Stimulated activated CD8-positive, alpha-beta memory T cell treated with anti-CD3 and anti-CD28 coated beads, Interleukin-12 subunit alpha, Interleukin-12 subunit beta, amount 100 ng/mL, for 4 hours (primary cell): ENCODE results near the gene PTPRG.

ENCODE experiments used
- DNase-seq: peaks from one replicate; pipeline ENCODE4 v3.0.0-alpha.2; 2020; ENCODE audit warnings: low read depth

Gene PTPRG

DNA sequence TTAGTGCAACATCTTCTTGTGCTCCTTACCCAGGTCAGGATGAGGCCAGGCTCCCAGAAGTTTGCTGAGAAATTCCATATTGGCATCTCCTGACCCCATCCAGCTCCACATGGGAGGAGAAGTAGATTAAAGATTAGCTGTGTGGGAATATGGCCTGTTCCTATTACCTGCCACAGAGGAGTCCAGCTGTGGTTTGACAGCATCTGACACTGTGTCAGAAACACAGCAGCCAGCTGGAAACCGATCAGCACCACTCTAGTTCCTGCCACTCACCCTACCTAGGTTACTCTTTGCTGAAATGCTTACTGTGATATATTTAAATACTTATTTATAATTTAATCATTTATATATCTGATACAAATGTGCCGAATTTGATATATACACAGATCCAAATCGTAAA lies 551.7 kb downstream of the PTPRG start:
- DNase-seq, result no peak

DNA sequence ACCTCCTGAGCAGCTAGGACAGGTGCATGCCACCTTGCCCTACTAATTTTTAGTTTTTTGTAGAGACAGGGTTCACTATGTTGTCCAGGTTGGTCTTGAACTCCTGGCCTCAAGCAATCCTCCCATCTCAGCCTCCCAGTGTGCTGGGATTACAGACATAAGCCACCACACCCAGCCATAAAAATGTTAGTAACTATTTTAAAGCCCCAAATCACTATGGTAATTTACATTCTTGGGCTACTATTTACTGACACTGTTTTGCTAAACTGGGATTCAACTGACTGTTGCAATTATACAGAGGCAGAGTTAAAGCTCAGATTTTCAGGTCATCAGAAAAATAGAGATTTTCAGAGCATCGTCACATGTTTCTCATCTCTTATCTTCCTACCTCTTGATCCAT lies 553.4 kb downstream of the PTPRG start:
- no peak for DNase-seq

DNA sequence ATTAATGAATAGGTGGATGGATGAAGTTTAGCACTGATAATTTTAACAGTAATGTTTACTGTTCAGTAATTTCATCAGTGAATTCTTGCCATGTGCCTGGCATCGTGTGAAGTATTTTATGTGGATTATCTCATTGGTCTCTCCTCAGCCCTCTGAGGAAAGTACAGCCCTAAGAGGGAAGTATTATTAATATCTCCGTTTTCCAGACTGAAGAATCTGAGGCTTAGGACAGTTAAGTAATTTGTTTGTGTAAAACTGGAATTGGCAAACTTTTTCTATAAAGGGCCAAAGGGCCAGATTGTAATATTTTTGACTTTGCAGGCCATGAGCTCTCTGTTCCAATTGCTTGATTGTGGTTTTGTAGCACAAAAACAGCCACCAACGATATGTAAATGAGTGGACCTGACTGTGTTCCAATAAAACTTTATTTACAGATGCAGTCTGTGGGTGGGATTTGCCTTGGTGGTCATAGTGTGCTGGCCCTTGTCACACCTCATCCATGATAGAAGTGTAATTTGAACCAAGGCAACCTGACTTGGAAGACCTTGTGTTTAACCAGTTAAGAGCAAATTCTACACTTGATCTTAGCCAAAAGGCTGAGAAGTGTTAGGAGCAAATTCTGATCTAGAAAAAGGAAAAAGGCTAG lies 556.7 kb downstream of the PTPRG start:
- no peak for DNase-seq

DNA sequence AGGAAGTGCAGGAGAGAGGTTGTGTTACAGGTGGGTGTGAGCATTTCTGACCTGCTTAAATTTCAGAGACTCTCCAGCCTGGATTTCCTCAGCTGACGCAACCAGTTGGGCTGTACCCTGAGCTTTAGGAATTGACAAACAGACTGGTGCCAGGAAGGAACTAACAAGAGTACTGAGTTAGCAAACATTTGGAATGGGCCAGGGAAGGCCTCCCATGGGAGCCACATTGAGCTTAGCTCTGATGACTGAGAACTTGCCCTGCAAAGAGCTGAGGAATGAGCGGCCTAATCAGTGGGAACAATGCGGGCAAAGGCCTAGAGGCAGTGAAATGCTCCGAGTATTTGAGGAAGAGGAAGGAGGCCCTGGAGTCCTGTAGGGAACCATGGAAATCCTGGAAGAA lies 557.8 kb downstream of the PTPRG start:
- no peak for DNase-seq

- DNase-seq, result no peak
Observed at GRCh38 chr3:62122819-62123218, 561.4 kb downstream of the PTPRG start.

- no peak for DNase-seq
Observed at GRCh38 chr3:62125380-62125779, 564.0 kb downstream of the PTPRG start.

GRCh38 chr3:62127116-62127515 lies 565.7 kb downstream of the PTPRG start:
- no peak for DNase-seq

GRCh38 chr3:62128051-62128450 lies 566.7 kb downstream of the PTPRG start:
- no peak for DNase-seq

GRCh38 chr3:62128681-62129080 lies 567.3 kb downstream of the PTPRG start:
- DNase-seq, result no peak

DNA sequence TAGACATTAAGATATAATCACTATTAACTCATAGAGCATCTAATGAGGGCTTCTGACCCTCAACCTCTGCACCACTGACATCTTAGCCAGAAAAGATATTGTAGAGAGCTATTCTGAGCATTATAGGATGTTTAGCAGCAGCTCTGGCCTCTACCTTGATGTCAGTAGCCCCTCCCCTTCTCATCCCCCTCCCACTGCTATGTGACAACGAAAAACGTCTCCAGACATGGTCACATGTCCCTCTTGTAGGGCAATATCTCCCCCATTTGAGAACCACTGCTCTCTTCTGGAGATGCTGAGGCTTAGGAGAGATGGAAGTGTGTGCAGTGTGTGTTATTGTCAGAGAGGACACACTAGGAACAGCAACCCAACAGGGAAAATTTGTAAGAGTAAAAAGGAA lies 569.7 kb downstream of the PTPRG start:
- no peak for DNase-seq

DNA sequence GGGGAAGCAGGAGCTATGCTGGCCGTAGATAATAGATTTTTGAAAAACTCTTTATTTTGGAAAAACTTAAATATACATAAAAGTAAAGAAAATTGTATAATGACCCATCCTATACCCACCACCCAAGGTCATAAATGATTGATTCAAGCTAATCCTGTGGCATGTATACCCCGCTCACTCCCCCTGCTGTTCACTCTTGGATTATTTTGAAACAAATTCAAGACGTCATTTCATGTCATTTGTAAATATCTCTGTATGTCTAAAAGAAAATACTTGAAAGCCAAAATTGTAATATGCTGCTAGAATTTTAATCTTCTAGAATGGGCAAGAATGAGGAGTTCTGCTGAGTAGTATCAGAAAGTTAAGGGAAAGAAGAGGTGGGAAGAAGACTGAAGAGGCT lies 570.2 kb downstream of the PTPRG start:
- DNase-seq, result no peak

- no peak for DNase-seq
Observed at GRCh38 chr3:62132027-62132602, 570.7 kb downstream of the PTPRG start.

- no peak for DNase-seq
Observed at GRCh38 chr3:62133015-62133414, 571.6 kb downstream of the PTPRG start.

DNA sequence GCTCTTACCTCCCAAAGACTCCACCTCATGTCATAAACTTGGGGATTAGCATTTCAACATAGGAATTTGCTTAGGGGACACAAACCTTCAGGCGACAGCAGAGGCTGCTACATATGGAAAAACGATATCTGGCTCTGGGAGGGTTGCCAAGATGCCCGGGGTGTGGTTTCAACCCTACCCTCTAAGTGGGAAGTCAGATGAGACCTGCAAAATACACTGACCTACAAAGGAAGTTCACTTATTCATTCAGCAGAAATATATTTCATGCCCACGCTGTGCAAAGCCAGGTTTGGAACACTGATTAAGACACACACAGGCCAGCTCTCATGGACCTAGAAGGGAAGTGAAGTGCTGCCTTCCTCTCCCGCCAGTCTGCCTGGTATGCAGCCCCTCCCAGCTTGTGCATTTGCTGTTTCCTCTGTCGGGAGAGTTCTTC lies 572.7 kb downstream of the PTPRG start:
- no peak for DNase-seq

- DNase-seq, result no peak
Observed at GRCh38 chr3:62135741-62136140, 574.4 kb downstream of the PTPRG start.

DNA sequence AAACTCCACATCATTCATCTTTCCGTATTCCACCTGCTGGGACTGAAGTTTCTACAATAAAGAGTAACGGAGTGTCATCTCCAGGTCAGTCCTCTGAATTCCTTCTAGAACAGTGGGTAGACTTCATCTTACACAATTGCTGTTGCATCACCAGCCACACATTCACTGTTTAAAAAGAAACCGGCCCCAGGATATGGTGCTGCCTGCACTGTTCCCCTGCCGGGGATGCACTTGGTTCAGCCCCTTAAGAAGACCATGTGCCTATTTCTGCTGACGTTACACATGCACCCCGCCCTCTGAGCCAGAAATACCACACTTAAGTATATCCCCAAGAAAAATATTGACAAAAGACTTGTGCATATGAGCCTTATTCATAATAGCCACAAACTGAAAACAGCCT lies 578.6 kb downstream of the PTPRG start:
- no peak for DNase-seq

- DNase-seq, result no peak
Observed at GRCh38 chr3:62142331-62143085, 581.1 kb downstream of the PTPRG start.

- no peak for DNase-seq
Observed at GRCh38 chr3:62143843-62144450, 582.6 kb downstream of the PTPRG start.

GRCh38 chr3:62144482-62144881 lies 583.1 kb downstream of the PTPRG start:
- no peak for DNase-seq

DNA sequence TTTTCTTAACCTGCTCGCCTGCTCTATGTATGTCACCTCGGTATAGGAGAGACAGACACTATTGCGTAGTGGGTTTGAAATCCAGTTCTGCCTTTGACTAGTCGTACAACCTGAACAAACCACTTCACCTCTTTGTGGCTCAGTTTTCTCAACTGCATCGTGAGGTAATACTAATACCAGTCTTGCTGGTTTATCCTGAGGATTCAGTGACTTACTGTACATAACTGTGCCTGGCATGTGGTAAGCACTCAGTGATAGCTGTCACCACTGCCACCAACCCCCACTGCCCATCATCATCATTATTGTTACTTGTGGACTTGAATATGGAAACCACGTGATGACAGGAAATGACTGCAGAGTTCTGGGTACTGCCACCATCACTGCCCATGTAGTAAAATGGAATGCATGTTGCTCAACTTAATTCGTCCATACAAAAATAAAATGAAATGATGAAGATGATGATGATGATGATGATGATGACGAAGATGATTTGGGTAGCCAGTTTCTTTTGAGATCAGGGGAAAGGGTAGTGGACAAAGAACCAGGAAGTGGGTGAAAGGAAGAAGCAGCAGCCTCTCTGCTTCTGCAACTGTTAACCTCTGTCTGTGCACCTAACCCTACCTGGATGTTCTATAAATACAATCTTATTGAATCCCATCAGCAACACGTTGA lies 583.9 kb downstream of the PTPRG start:
- no peak for DNase-seq

DNA sequence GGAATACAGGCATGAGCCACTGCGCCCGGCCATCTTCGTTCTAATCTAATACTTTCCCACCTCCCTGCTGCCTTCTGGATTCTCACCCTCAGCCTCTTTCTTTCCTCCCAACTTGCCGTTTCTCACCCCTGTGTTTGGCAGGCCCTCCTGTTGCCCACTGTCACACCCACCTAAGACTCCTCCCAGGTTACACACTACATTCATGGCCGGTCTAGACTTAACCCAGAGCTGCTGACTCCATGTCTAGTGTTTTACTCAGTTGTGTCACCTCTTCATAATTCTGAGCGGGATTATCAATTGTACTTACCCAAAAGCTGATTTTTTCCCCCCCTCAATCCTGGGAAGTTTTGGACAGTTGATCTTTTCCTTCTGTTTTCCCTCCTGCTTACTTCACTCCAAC lies 588.2 kb downstream of the PTPRG start:
- no peak for DNase-seq

- DNase-seq, result no peak
Observed at GRCh38 chr3:62149962-62150361, 588.6 kb downstream of the PTPRG start.

DNA sequence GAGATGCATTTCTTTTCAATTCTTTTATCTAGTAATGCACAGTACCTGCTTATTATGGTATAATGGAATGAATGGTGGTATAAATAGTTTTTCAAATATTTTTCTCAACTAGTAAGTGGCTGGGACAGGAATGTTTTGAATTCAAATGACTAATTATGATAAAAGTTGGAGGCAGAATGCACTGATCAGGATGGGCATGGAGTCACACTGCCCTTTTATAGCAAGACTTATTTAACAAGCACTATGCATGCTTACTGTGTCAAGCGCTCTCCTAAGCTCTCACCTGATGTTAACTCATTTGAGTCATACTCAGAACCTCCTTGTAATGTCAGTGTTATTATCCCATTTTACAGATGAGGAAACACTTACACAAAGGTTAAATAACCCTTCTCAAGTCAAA lies 590.2 kb downstream of the PTPRG start:
- DNase-seq, result no peak
